Skeletal muscle satellite cell (primary cell): Measurements from ENCODE around the gene TBXA2R. TPM values are rescaled to one million over a fixed set of nuclear protein-coding genes. Genes with fewer than 3 reads are reported as not detected.
"Not testable (repeated sequence)": the region's sequence is repeated elsewhere in the genome, so short reads cannot be mapped to it uniquely, and the experiment has no call there.

Source experiments
- H3K27me3 ChIP-seq: 2 replicates; pipeline ENCODE4 v1.7.0; 2013; ENCODE audit warnings: low read length; ENCODE audit not compliant: control insufficient read depth, insufficient read depth
- H3K36me3 ChIP-seq: 2 replicates; pipeline ENCODE4 v1.7.0; 2013; ENCODE audit warnings: mild to moderate bottlenecking, control low read depth, low read length; ENCODE audit not compliant: insufficient read depth
- H3K4me1 ChIP-seq: 2 replicates; pipeline ENCODE4 v1.7.0; 2013; ENCODE audit warnings: low read length; ENCODE audit not compliant: control insufficient read depth, insufficient read depth
- H3K4me2 ChIP-seq: 2 replicates; pipeline ENCODE4 v1.7.0; 2013; ENCODE audit warnings: mild to moderate bottlenecking, low read length
- H3K4me3 ChIP-seq: 2 replicates; pipeline ENCODE4 v1.7.0; 2013; ENCODE audit warnings: low read length
- H3K9ac ChIP-seq: 2 replicates; pipeline ENCODE4 v1.7.0; 2013; ENCODE audit warnings: mild to moderate bottlenecking, low read depth, low read length, moderate library complexity
- H3K9me3 ChIP-seq: replicated peaks from 2 replicates; pipeline ENCODE4 v1.7.0; 2013; ENCODE audit warnings: mild to moderate bottlenecking, control low read depth, low read length
- total RNA-seq: library from RNA; depleted of rRNA; stranded (reverse); fragments of >200 nt; gene quantifications from 2 replicates; pipeline ENCODE4 v1.2.3, GENCODE V29; 2012; rRNA removed

Gene TBXA2R
- 1.5 and 3.9 TPM in 2 replicates for total RNA-seq

GRCh38 chr19:3606690-3607289 is at the start of gene TBXA2R:
TSS of gene TBXA2R (minus strand) at chr19:3606875. CDS start at chr19:3600634, 6,241 bp downstream.
- H3K9ac ChIP-seq: peak within 1 kb of the TSS; percentile 78
- peak within 1 kb of the TSS; percentile 71 for H3K4me3 ChIP-seq
- no peaks in the 10 kb centered on the region for H3K9me3 ChIP-seq
- H3K27me3 ChIP-seq: no peaks in the 10 kb centered on the region
- H3K4me2 ChIP-seq: peak within 1 kb of the TSS; percentile 81
- H3K36me3 ChIP-seq: peaks cover 9% of the 10 kb centered on the region
- H3K4me1 ChIP-seq: peaks cover 23% of the 10 kb centered on the region

- peaks cover 18% of the 10 kb centered on the region for H3K4me1 ChIP-seq
- H3K9me3 ChIP-seq: no peaks in the 10 kb centered on the region
- no peaks in the 10 kb centered on the region for H3K27me3 ChIP-seq
- no peak overlapping the region for H3K9ac ChIP-seq
- peaks cover 56% of the 10 kb centered on the region for H3K36me3 ChIP-seq
- peak overlapping the region; percentile 59 for H3K4me2 ChIP-seq
- no peak overlapping the region for H3K4me3 ChIP-seq
Observed at GRCh38 chr19:3656073-3656746, 49.5 kb upstream of the TBXA2R start.

GRCh38 chr19:3655402-3656072 is 48.9 kb upstream of the TBXA2R start:
- Histone ChIP-seq H3K36me3 (peaks cover 53% of the 10 kb centered on the region), H3K9ac (peak overlapping the region; percentile 82), H3K4me1 (peaks cover 18% of the 10 kb centered on the region), H3K4me3 (peak overlapping the region; percentile 13), H3K27me3 (peaks cover under 1% of the 10 kb centered on the region), H3K4me2 (peak overlapping the region; percentile 59), H3K9me3 (no peaks in the 10 kb centered on the region)

- H3K4me3 ChIP-seq: no peak overlapping the region
Observed at GRCh38 chr19:3653865-3654513, 47.3 kb upstream of the TBXA2R start.

GRCh38 chr19:3653081-3653795 is 46.6 kb upstream of the TBXA2R start:
- Histone ChIP-seq H3K4me2 (no peak overlapping the region), H3K27me3 (peaks cover 9% of the 10 kb centered on the region), H3K36me3 (peaks cover 38% of the 10 kb centered on the region), H3K4me3 (no peak overlapping the region), H3K4me1 (peaks cover 21% of the 10 kb centered on the region), H3K9ac (no peak overlapping the region), H3K9me3 (no peaks in the 10 kb centered on the region)

More at GRCh38 chr19:3653865-3654513, 47.3 kb upstream of the TBXA2R start:
- peaks cover 9% of the 10 kb centered on the region for H3K27me3 ChIP-seq
- no peak overlapping the region for H3K9ac ChIP-seq
- H3K4me2 ChIP-seq: no peak overlapping the region
- peaks cover 21% of the 10 kb centered on the region for H3K4me1 ChIP-seq
- H3K36me3 ChIP-seq: peaks cover 44% of the 10 kb centered on the region
- no peaks in the 10 kb centered on the region for H3K9me3 ChIP-seq

GRCh38 chr19:3652422-3652821 is 45.7 kb upstream of the TBXA2R start:
- Histone ChIP-seq H3K27me3 (peaks cover 9% of the 10 kb centered on the region), H3K4me1 (peaks cover 21% of the 10 kb centered on the region), H3K9ac (no peak overlapping the region), H3K9me3 (no peaks in the 10 kb centered on the region), H3K36me3 (peaks cover 37% of the 10 kb centered on the region), H3K4me2 (no peak overlapping the region), H3K4me3 (no peak overlapping the region)

- no peak overlapping the region for H3K9ac ChIP-seq
- peaks cover 9% of the 10 kb centered on the region for H3K27me3 ChIP-seq
- peaks cover 21% of the 10 kb centered on the region for H3K4me1 ChIP-seq
- H3K4me3 ChIP-seq: no peak overlapping the region
- H3K4me2 ChIP-seq: no peak overlapping the region
- H3K9me3 ChIP-seq: no peaks in the 10 kb centered on the region
- peaks cover 30% of the 10 kb centered on the region for H3K36me3 ChIP-seq
Observed at GRCh38 chr19:3651684-3652083, 45.0 kb upstream of the TBXA2R start.

GRCh38 chr19:3649888-3650287 is 43.2 kb upstream of the TBXA2R start:
- Histone ChIP-seq H3K4me2 (no peak overlapping the region), H3K4me1 (peaks cover 7% of the 10 kb centered on the region), H3K9me3 (no peaks in the 10 kb centered on the region), H3K9ac (no peak overlapping the region), H3K36me3 (peaks cover 46% of the 10 kb centered on the region), H3K4me3 (no peak overlapping the region), H3K27me3 (peaks cover 9% of the 10 kb centered on the region)

GRCh38 chr19:3648037-3648905 is 41.6 kb upstream of the TBXA2R start:
- Histone ChIP-seq H3K9me3 (no peaks in the 10 kb centered on the region), H3K4me2 (no peak overlapping the region), H3K4me1 (peaks cover 7% of the 10 kb centered on the region), H3K9ac (no peak overlapping the region), H3K36me3 (peaks cover 43% of the 10 kb centered on the region), H3K4me3 (no peak overlapping the region), H3K27me3 (peaks cover 9% of the 10 kb centered on the region)

GRCh38 chr19:3647102-3647501 is 40.4 kb upstream of the TBXA2R start:
- H3K4me2 ChIP-seq, H3K9ac ChIP-seq, H3K9me3 ChIP-seq, H3K4me1 ChIP-seq, H3K4me3 ChIP-seq, H3K27me3 ChIP-seq: not testable (repeated sequence)
- peaks cover 39% of the 10 kb centered on the region for H3K36me3 ChIP-seq
